Fibroblast of upper back skin (primary cell): ENCODE data around the gene CHEK1.

Experiments
- DNase-seq: peaks from one replicate; pipeline ENCODE4 v3.0.0-alpha.2; 2013

Gene CHEK1

DNA sequence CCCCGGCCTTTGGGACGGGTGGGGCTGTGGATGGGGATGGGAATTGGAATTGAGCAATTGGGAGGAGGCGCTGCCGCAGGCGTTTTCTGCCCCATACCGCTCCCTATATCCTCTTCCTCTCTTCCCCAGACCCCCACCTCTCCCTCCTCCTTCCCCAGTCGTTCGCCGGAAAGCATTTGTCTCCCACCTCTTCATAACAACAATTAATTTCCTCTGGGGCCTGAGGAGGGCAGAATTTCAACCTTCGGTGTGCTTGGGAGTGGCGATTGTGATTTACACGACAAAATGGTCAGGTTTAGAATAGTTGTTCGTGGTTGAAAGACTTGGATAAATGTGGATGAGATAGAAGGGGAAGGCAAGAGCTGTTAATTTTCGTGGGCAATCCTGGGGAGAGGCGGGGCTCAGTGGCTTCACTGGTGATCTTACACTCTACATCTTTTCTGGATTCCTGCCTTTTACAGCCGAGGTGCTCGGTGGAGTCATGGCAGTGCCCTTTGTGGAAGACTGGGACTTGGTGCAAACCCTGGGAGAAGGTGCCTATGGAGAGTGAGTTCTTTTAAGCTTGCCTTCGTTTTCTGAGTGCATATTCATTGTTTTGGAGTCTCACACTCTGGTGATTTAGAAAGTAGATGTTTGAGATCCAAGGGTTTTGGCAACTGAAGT lies 1.5 kb downstream of the CHEK1 start:
- DNase-seq: peak; percentile 92

GRCh38 chr11:125627236-125627910 lies 2.4 kb downstream of the CHEK1 start:
- no peak for DNase-seq

GRCh38 chr11:125637840-125638239 lies 12.9 kb downstream of the CHEK1 start:
- no peak for DNase-seq

GRCh38 chr11:125638315-125638714 lies 13.4 kb downstream of the CHEK1 start:
- DNase-seq: no peak

GRCh38 chr11:125645871-125646270 lies 20.9 kb downstream of the CHEK1 start:
- DNase-seq: no peak

- DNase-seq: no peak
These were observed 24.7 kb downstream of the CHEK1 start for GRCh38 chr11:125649465-125650166.

- no peak for DNase-seq
These were observed 37.7 kb downstream of the CHEK1 start for GRCh38 chr11:125662689-125663088.

DNA sequence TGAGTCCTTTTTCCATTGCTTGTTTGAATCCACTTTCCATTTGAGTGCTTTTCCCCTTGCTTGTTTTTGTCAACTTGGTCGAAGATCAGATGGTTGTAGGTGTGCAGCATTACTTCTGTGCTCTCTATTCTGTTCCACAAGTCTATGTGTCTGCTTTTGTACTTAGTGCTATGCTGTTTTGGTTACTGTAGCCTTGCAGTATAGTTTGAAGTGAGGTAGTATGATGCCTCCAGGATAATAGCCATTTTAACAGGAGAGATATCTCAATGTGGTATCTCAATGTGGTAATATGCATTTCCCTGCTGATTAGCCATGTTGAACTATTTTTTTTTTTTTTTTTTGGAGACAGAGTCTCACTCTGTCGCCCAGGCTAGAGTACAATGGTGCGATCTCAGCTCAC lies 38.9 kb downstream of the CHEK1 start:
- no peak for DNase-seq

DNA sequence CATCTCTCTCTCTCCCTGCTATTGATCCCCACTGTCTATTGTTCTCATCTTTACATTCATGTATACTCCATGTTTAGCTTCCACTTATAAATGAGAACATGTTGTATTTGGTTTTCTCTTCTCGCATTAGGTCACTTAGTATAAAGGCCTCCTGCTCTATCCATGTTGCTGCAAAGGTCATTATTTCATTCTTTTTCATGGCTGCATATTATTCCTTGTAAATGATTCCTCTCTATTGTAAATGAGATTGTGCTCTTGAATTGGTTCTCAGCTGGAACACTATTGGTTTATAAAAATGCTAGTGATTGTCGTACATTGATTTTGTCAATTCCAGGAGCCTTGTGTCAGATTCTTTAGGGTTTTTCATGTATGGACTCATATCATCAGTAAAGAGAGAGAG lies 42.2 kb downstream of the CHEK1 start:
- no peak for DNase-seq

DNA sequence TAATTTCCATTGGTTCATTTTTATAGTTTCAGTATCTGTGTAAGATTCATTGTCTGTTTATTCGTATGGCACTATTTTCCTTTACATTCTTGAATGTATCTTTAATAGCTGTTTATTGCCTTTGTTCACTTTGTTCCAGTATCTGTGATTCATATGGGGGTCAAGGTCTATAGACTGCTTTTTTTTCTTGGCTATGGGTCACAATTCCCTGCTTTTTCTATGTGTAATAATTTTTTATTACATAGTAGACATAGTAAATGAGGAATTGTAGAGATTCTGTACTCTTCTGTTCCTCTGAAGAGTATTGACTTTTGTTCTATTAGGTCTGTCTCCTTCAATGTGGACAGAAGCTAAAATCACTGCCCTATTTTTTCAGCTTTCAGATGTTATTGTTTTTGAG lies 45.2 kb downstream of the CHEK1 start:
- DNase-seq: no peak

GRCh38 chr11:125671561-125671960 lies 46.6 kb downstream of the CHEK1 start:
- DNase-seq: no peak

GRCh38 chr11:125674210-125674609 lies 49.2 kb downstream of the CHEK1 start:
- no peak for DNase-seq

DNA sequence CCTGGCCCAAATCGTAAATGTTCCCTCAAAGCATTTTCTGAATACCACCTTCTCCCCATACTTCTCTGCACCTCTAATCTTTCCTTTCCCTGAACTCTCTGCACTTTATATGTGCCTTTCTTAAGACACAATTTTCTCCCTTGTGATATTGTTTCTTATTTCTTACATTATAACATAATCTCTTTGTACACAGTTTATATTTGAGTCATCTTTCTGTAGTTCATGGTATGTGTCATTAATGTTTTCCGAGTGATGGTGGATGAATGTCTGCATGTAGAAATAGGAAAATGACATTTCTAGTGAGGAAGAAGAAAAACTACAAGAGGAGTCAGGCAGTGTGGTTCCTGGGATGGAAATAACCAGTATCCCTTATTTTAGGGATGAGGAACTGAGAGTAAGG lies 50.2 kb downstream of the CHEK1 start:
- no peak for DNase-seq

DNA sequence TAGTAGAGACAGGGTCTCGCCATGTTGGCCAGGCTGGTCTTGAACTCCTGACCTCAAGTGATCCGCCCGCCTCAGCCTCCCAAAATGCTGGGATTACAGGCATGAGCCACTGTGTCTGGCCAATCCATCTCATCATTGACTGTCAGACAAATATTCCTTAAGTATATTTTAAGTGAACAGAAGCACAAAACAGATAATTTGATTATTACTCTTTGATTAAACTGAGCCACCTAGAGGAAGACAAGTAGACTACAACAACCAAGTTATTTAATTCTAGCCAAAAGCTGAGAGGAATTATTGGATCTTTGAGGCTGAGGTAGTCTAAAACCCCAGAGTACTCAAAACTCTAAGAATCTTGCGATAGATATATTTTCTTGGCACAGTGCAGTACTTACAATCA lies 54.4 kb downstream of the CHEK1 start:
- no peak for DNase-seq

DNA sequence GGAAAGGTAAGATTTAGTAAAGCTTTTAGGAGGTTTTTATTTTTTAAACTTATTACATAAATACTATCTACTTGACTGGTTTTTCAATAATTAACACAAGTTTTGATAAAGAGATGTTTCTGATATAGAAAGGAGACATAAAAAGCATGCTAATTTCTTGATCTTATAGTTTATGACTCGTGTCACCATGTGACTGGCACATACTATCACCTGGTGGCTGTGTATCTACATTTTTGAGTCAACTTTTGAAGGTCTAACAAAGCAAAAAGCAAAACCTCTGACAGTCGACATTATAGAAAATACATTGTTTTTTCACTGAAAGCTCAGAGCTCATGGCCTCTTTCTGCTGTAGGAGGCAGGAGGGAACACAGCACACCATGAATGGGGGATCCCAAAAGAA lies 54.9 kb downstream of the CHEK1 start:
- no peak for DNase-seq

DNA sequence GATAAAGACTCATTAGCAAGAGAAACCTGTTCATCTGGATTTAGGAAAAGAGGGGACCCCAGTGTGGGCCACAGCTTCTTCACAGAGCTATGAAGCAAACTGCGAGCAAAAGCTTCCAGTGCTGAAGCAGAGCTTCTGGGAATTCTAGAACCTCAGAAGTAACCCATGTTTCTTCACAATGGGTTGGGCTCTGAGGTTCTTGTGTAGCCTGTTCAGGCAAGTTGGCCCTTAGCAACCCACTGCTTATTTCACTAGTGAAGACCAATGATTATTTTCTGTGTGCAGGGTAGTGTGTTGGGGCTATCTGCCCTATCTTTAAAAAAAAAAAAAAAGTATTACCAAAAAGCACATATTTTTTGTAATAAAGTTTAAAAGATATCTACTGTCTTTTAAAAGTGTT lies 55.8 kb downstream of the CHEK1 start, which contains the start of gene ACRV1:
ACRV1 (minus strand) TSS at position 101 of the 400 bp plus-strand sequence; CDS start at position 34, 67 bp downstream.
- no peak for DNase-seq

DNA sequence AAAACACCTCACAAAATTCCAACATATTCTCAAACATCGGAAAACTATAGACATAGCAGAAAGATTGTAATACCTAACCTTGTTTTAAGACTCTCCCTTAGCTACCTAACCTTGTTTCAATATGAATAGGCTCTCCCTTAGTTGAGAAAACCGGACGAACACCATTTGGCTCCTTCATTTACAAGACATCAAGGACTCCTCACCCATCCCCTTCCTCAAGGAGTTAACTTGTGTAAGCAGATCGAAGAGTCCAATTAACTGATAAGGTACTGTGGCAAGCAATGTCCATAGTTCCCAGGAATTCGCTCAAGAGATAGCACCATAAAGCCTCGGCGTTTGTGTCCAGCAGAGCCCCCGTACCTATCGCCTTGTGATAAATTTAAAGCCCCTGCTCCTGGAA lies 60.3 kb downstream of the CHEK1 start:
- no peak for DNase-seq

DNA sequence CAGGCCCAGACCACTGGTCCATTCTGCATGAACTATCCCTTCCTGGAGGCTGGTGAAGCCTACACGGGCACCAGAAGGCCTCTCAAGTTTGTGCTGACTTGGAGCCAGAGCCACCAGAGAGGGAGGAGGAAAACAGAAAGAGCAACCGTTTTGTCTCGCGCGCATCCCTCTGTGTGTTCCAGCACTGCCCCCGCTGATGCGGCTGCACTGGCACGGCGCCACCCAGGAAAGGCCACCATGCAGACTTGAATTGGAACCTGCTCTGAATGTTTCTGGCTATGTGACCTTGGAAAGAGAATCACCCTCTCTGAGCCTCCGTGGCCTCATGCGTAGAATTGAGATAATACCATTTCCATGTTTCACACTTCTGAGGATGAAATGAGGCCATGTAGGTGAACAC lies 63.1 kb downstream of the CHEK1 start:
- DNase-seq: no peak

DNA sequence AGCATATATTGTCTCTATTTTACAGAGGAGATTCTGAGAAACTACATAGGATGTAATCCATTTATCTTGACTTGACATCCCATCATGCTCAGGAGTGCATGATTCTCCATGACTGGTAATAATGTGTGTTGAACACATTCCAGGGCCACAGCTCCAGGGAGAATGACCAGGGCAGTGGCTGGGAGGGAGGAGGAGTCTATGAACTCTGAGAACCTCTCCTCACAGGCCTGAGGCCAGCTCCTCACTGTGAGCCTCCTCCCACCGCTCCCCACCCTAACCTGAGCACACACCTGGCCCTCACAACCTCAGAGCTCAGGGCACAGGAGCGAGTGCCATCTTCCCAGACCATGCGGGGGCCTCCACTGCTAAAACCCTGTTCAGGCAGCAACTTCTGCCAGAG lies 63.7 kb downstream of the CHEK1 start:
- no peak for DNase-seq

GRCh38 chr11:125689274-125689859 lies 64.4 kb downstream of the CHEK1 start:
- no peak for DNase-seq

- DNase-seq: no peak
These were observed 65.0 kb downstream of the CHEK1 start for GRCh38 chr11:125690006-125690405.

GRCh38 chr11:125692887-125693286 lies 67.9 kb downstream of the CHEK1 start:
- DNase-seq: no peak

GRCh38 chr11:125694951-125695350 lies 70.0 kb downstream of the CHEK1 start:
- no peak for DNase-seq
